Measurements from ENCODE around the gene ADAMTS17. TPM values are rescaled to one million over a fixed set of nuclear protein-coding genes. Genes with fewer than 3 reads are reported as not detected.

ADAMTS17 gene
- total and polyA plus RNA-seq, 9 of the 15 experiments (the other 6 are each of a cell fraction or from before 2014, with no cell fraction given), result 0.01 to 0.14 (median 0.07) TPM; not detected in 6

GRCh38 chr15:100384108-100384410, 42.3 kb upstream of the ADAMTS17 start:
- Histone ChIP-seq H3K27me3 (ENCODE audit: control insufficient read depth in 2 of 2, insufficient read depth in 2 of 2, low read length in 2 of 2) (no peaks in the 10 kb centered on the region), H4K20me1 (replicated peaks; ENCODE audit: control insufficient read depth, insufficient read depth, low read length) (no peaks in the 10 kb centered on the region), H3K79me2 (ENCODE audit: control insufficient read depth, insufficient read depth, low read length) (no peaks in the 10 kb centered on the region), H3K4me3 (no peak overlapping the region), H3K27ac (ENCODE audit: extremely low read depth, low read depth, low read length) (no peak overlapping the region), H3K36me3 (ENCODE audit: control insufficient read depth, insufficient read depth, low read length) (no peaks in the 10 kb centered on the region), H3K4me1 (replicated peaks in 1 of 2; ENCODE audit: control insufficient read depth in 2 of 2, insufficient read depth in 2 of 2, low read length in 2 of 2) (no peaks in the 10 kb centered on the region), H3K9me1 (ENCODE audit: control insufficient read depth, insufficient read depth, low read length) (no peaks in the 10 kb centered on the region), H3K9ac (ENCODE audit: insufficient read depth in 1 of 2, low read depth in 2 of 2, low read length in 2 of 2) (no peak overlapping the region), H2AFZ (ENCODE audit: low read depth, low read length) (no peak overlapping the region), H3K4me2 (ENCODE audit: insufficient read depth, low read length) (no peak overlapping the region), H3K9me3 (replicated peaks; ENCODE audit: control insufficient read depth, insufficient read depth, low read depth, low read length) (no peaks in the 10 kb centered on the region; the same call in 1 of the 2 replicates)
- WGBS (ENCODE audit: insufficient coverage, low coverage, missing lambda C conversion rate), result 1% methylated on average over 10 of the region's 10 CpGs
- intact Hi-C loops (cut with micrococcal nuclease) (no loop called here), in situ Hi-C loops (cut with MboI) (no loop called here)
- DNase-seq (ENCODE audit: extremely low read depth in 1 of 4, low spot score in 3 of 4), result no peak
- ChIA-PET CTCF (ENCODE audit: low intra/inter-chr PET ratio) (interaction anchor here (0.6 to 0.7 kb wide), 2 partner anchors 1111 to 1149 kb away, joined by 3 read pairs; no protein-coding TSS in a partner anchor), POLR2A (no interaction called here)
- no peak for ATAC-seq
- FAIRE-seq, result no peak
- no TSS peak for BruUV-seq (replicated peaks)
- TF ChIP-seq CSDE1 (IDR thresholded peaks at IDR 0.05) (no peak), ADNP (tag; IDR thresholded peaks at IDR 0.05) (no peak), JUN (IDR thresholded peaks at IDR 0.05; ENCODE audit: borderline replicate concordance, low read depth, low read length) (no peak), JUN (CRISPR knock-in tag; IDR thresholded peaks at IDR 0.05; ENCODE audit: borderline replicate concordance) (no peak), HDGF (IDR thresholded peaks at IDR 0.05) (no peak), SIX5 (IDR thresholded peaks at IDR 0.05; ENCODE audit: borderline replicate concordance in 1 of 2, insufficient read depth in 1 of 2, low read depth in 1 of 2, low read length in 2 of 2) (no peak), ZNF436 (CRISPR knock-in tag; IDR thresholded peaks at IDR 0.05) (no peak), HNRNPK (IDR thresholded peaks at IDR 0.05; ENCODE audit: low read depth, low read length, poor library complexity, severe bottlenecking) (no peak), BRF1 (IDR thresholded peaks at IDR 0.05; ENCODE audit: borderline replicate concordance, extremely low read depth, insufficient read length) (no peak), ILK (tag; IDR thresholded peaks at IDR 0.05; ENCODE audit: borderline replicate concordance, low read depth) (no peak), PTTG1 (tag; IDR thresholded peaks at IDR 0.05; ENCODE audit: low read depth) (no peak), SMAD2 (IDR thresholded peaks at IDR 0.05; ENCODE audit: low read depth, low read length) (no peak), SMAD3 (CRISPR knock-in tag; conservative IDR thresholded peaks at IDR 0.05) (no peak), PHF20 (IDR thresholded peaks at IDR 0.05; ENCODE audit: partially characterized antibody) (no peak), RAD21 (CRISPR knock-in tag; conservative IDR thresholded peaks at IDR 0.05 in 1 of 2, IDR thresholded peaks at IDR 0.05 in 1 of 2) (no peak), FUS (optimal IDR thresholded peaks at IDR 0.05; ENCODE audit: low read depth, low read length) (no peak), HMGN3 (IDR thresholded peaks at IDR 0.05; ENCODE audit: borderline replicate concordance, extremely low read depth, insufficient read length, low read depth, low read length) (no peak)
- TF ChIP-seq, protein P1, sequence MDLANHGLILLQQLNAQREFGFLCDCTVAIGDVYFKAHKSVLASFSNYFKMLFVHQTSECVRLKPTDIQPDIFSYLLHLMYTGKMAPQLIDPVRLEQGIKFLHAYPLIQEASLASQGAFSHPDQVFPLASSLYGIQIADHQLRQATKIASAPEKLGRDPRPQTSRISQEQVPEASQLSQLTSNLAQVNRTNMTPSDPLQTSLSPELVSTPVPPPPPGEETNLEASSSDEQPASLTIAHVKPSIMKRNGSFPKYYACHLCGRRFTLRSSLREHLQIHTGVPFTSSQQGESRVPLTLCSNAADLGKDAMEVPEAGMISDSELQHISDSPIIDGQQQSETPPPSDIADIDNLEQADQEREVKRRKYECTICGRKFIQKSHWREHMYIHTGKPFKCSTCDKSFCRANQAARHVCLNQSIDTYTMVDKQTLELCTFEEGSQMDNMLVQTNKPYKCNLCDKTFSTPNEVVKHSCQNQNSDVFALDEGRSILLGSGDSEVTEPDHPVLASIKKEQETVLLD (IDR thresholded peaks at IDR 0.05), result no peak
- TF ChIP-seq, protein P2, sequence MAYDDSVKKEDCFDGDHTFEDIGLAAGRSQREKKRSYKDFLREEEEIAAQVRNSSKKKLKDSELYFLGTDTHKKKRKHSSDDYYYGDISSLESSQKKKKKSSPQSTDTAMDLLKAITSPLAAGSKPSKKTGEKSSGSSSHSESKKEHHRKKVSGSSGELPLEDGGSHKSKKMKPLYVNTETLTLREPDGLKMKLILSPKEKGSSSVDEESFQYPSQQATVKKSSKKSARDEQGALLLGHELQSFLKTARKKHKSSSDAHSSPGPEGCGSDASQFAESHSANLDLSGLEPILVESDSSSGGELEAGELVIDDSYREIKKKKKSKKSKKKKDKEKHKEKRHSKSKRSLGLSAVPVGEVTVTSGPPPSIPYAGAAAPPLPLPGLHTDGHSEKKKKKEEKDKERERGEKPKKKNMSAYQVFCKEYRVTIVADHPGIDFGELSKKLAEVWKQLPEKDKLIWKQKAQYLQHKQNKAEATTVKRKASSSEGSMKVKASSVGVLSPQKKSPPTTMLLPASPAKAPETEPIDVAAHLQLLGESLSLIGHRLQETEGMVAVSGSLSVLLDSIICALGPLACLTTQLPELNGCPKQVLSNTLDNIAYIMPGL (CRISPR knock-in tag; IDR thresholded peaks at IDR 0.05), result no peak
- TF ChIP-seq, protein P3, sequence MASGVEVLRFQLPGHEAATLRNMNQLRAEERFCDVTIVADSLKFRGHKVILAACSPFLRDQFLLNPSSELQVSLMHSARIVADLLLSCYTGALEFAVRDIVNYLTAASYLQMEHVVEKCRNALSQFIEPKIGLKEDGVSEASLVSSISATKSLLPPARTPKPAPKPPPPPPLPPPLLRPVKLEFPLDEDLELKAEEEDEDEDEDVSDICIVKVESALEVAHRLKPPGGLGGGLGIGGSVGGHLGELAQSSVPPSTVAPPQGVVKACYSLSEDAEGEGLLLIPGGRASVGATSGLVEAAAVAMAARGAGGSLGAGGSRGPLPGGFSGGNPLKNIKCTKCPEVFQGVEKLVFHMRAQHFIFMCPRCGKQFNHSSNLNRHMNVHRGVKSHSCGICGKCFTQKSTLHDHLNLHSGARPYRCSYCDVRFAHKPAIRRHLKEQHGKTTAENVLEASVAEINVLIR (CRISPR knock-in tag; IDR thresholded peaks at IDR 0.05), result no peak
